LNCAP (cell line): ENCODE results near the gene PLD2.

Source experiments
- CTCF ChIP-seq: fragments of 450-650 bp; IDR thresholded peaks from 2 replicates; pipeline ENCODE4 v1.5.1; 2017; ENCODE audit warnings: mild to moderate bottlenecking

Gene PLD2

GRCh38 chr17:4786516-4786915 is 20.4 kb upstream of the PLD2 start:
- TF ChIP-seq CTCF: no peak

GRCh38 chr17:4788159-4788806 is 18.7 kb upstream of the PLD2 start:
- no peak for TF ChIP-seq CTCF

GRCh38 chr17:4788807-4789700 is 17.9 kb upstream of the PLD2 start, which contains the start of gene GLTPD2:
TSS of gene GLTPD2 (plus strand) at chr17:4788964. CDS start at chr17:4789012, 48 bp downstream.
- TF ChIP-seq CTCF: no peak

GRCh38 chr17:4789701-4789950 is 17.3 kb upstream of the PLD2 start:
- no peak for TF ChIP-seq CTCF

GRCh38 chr17:4789951-4790704 is 16.8 kb upstream of the PLD2 start:
- peak; percentile 82 for TF ChIP-seq CTCF

- TF ChIP-seq CTCF: no peak
These were observed 16.3 kb upstream of the PLD2 start for GRCh38 chr17:4790705-4791088.

GRCh38 chr17:4795168-4795567 is 11.8 kb upstream of the PLD2 start:
- no peak for TF ChIP-seq CTCF
